Measurements from ENCODE around the gene LETM1. TPM values are rescaled to one million over a fixed set of nuclear protein-coding genes. Genes with fewer than 3 reads are reported as not detected.

The LETM1 gene
- total RNA-seq, 1 donor from 2014 or later: 16.9 TPM

- Histone ChIP-seq H3K9me3 (ENCODE audit: low read depth) (no peaks in the 10 kb centered on the region), H3K36me3 (no peaks in the 10 kb centered on the region), H4K20me1 (ENCODE audit: low read depth) (no peaks in the 10 kb centered on the region), H3K27me3 (no peaks in the 10 kb centered on the region), H3K79me2 (ENCODE audit: low read depth) (no peaks in the 10 kb centered on the region), H3K9ac (no peak overlapping the region), H3K4me1 (peaks cover 3% of the 10 kb centered on the region), H3K4me3 (no peak overlapping the region), H3K4me2 (no peak overlapping the region), H3K27ac (no peak overlapping the region), H3F3A (ENCODE audit: low read depth) (peaks cover 4% of the 10 kb centered on the region), H2AFZ (replicated peaks) (no peak overlapping the region)
- Mint-ChIP-seq H3K36me3 (peaks cover 21% of the 10 kb centered on the region), H3K27me3 (ENCODE audit: insufficient read depth, low read depth) (peaks cover 5% of the 10 kb centered on the region), H3K4me3 (no peak overlapping the region), H3K27ac (no peak overlapping the region), H3K9me3 (no peaks in the 10 kb centered on the region), H3K4me1 (peaks cover 11% of the 10 kb centered on the region)
- TF ChIP-seq EZH2 (IDR thresholded peaks at IDR 0.05) (no peak), CTCF (IDR thresholded peaks at IDR 0.05) (no peak), EZH2phosphoT487 (IDR thresholded peaks at IDR 0.05) (no peak)
- DNase-seq (ENCODE audit: low spot score): no peak
These were observed 34.0 kb downstream of the LETM1 start for GRCh38 chr4:1821679-1822567.

- no peak for DNase-seq (ENCODE audit: low spot score)
- no peaks in the 10 kb centered on the region for H3K27me3 Mint-ChIP-seq (ENCODE audit: insufficient read depth, low read depth)
- Histone ChIP-seq H3K4me3 (no peak overlapping the region), H3K27ac (no peak overlapping the region), H3K27me3 (no peaks in the 10 kb centered on the region), H3K4me2 (no peak overlapping the region), H3K9me3 (ENCODE audit: low read depth) (no peaks in the 10 kb centered on the region), H3K79me2 (ENCODE audit: low read depth) (no peaks in the 10 kb centered on the region), H3K36me3 (no peaks in the 10 kb centered on the region), H3K9ac (no peak overlapping the region), H3K4me1 (no peaks in the 10 kb centered on the region), H4K20me1 (ENCODE audit: low read depth) (no peaks in the 10 kb centered on the region), H3F3A (ENCODE audit: low read depth) (no peaks in the 10 kb centered on the region), H2AFZ (replicated peaks) (no peak overlapping the region)
- no peaks in the 10 kb centered on the region for H3K9me3 Mint-ChIP-seq
- peaks cover 10% of the 10 kb centered on the region for H3K36me3 Mint-ChIP-seq
- TF ChIP-seq EZH2phosphoT487 (IDR thresholded peaks at IDR 0.05) (no peak), EZH2 (IDR thresholded peaks at IDR 0.05) (no peak)
- peak overlapping the region; percentile 60 for H3K27ac Mint-ChIP-seq
- H3K4me3 Mint-ChIP-seq: peak overlapping the region; percentile 55
- no peaks in the 10 kb centered on the region for H3K4me1 Mint-ChIP-seq
These were observed 36.1 kb downstream of the LETM1 start for GRCh38 chr4:1819816-1820215.

GRCh38 chr4:1819284-1819683 is 36.7 kb downstream of the LETM1 start:
- Mint-ChIP-seq H3K27me3 (ENCODE audit: insufficient read depth, low read depth) (no peaks in the 10 kb centered on the region), H3K4me3 (peak overlapping the region; percentile 55), H3K4me1 (no peaks in the 10 kb centered on the region), H3K9me3 (no peaks in the 10 kb centered on the region), H3K36me3 (peaks cover 10% of the 10 kb centered on the region), H3K27ac (no peak overlapping the region)
- Histone ChIP-seq H3K27ac (no peak overlapping the region), H3K9ac (no peak overlapping the region), H3K4me1 (no peaks in the 10 kb centered on the region), H2AFZ (replicated peaks) (no peak overlapping the region), H3K36me3 (no peaks in the 10 kb centered on the region), H3K27me3 (no peaks in the 10 kb centered on the region), H3K9me3 (ENCODE audit: low read depth) (no peaks in the 10 kb centered on the region), H3K4me2 (no peak overlapping the region), H3F3A (ENCODE audit: low read depth) (no peaks in the 10 kb centered on the region), H4K20me1 (ENCODE audit: low read depth) (no peaks in the 10 kb centered on the region), H3K4me3 (no peak overlapping the region), H3K79me2 (ENCODE audit: low read depth) (no peaks in the 10 kb centered on the region)
- DNase-seq (ENCODE audit: low spot score): no peak
- no peak for TF ChIP-seq EZH2phosphoT487 (IDR thresholded peaks at IDR 0.05)
- TF ChIP-seq EZH2 (IDR thresholded peaks at IDR 0.05): no peak
- TF ChIP-seq CTCF (IDR thresholded peaks at IDR 0.05): no peak

All from neural progenitor cell (in vitro differentiated cells).